ENCODE measurements around the gene SIRT3.
A peak's percentile ranks its signal among the peaks of the same experiment; 100 is the strongest.

The SIRT3 gene

DNA sequence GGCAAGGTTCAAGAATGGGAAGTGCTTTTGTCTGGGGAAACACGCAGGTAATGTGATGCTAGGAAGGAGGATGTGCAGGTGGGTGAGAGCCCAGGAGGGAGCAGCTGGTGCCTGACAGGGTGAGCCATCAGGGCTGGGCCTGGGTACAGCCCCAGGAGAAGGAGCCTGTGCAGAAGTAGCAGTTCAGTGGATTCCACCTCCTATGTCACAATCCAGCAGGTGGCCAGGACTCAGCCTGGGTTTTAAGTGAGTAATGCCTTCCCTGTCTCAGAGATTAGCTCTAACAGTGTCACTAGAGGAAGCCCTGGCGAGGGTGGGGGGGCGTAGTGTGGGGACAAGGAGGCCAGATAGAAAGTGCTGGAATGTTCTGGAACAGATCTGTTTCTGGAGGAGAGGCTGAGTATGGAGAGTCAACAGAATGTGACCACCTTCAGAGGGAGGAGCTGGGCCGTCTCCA, 20.5 kb downstream of the SIRT3 start:
- no peak for DNase-seq

DNA sequence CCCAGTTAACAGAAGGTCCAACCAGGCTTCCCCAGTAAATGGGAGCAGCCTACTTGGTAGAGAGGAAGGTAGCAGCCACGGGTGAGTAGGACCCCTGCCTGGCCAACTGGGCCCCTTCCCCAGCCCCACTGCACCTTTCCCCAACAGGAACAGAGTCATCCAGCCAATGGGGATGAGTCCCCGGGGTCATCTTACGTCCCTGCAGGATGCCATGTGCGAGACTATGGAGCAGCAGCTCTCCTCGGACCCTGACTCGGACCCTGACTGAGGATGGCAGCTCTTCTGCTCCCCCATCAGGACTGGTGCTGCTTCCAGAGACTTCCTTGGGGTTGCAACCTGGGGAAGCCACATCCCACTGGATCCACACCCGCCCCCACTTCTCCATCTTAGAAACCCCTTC, 22.1 kb downstream of the SIRT3 start:
- no peak for DNase-seq

DNA sequence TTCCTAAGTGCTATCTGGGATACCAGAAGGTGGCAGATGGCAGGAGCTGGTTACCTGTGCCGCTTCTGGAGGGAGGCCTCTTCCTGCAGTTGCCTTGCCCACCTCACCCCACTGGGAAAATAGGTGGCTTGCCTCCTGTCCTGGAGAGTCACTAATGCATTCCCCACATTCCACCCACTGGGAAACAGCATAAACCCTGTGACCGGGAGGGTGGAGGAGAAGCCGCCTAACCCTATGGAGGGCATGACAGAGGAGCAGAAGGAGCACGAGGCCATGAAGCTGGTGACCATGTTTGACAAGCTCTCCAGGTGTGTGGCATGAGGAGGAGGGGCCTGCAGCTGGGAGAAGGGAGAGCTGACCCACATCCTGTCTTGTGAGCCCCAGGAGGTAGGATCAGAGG, 23.0 kb downstream of the SIRT3 start:
- no peak for DNase-seq

DNA sequence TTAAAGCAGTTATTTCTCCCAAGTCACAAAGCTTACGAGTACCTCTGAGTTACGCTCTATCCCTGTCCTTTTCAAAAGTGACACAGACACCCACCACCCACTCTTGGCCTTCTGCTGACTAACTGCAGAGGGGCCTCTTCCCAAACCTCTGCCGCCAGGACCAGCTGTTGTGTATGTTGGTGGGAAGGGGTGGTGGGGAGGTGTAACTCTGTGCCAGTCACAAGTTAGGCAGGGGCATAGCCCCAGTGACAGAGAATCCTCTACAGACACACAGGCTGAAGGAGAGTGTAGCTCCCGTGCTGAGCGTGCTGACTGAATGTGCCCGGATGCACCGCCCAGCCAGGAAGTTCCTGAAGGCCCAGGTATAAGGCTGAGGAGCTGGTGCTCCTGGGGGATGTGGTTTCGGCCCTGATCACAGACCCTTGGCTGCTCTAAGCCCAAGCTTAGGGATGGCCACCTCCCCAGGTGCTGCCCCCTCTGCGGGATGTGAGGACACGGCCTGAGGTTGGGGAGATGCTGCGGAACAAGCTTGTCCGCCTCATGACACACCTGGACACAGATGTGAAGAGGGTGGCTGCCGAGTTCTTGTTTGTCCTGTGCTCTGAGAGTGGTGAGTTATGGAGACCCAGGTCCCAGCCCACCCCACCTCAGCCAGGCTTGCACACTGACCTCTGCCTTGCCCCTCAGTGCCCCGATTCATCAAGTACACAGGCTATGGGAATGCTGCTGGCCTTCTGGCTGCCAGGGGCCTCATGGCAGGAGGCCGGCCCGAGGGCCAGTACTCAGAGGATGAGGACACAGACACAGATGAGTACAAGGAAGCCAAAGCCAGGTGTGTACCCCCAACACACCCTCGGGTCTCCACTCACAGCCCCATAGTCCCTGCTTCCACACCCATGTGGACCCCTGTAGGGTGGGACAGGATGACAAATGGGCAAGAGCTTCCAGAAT, 23.7 kb downstream of the SIRT3 start:
- no peak for DNase-seq

DNA sequence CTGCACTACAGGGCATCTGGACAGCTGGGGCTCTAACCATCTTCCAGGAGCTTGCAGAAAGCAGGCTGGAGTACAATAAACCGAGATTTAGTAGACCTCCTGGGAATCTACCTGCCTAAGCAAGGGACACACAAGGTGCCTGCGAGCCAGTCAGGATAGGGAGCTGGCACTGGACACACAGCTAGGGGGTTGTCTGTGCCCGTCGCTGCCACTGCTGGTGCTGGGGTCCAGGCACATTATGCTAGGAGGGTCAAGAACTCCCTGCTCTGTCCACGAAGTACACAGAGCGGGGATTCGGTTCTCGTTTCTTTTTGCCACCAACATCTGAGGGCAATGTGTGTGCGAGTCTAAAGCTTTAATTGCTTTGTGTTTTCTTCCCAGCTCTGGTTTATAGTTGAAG, 24.4 kb downstream of the SIRT3 start:
- DNase-seq, result no peak

DNA sequence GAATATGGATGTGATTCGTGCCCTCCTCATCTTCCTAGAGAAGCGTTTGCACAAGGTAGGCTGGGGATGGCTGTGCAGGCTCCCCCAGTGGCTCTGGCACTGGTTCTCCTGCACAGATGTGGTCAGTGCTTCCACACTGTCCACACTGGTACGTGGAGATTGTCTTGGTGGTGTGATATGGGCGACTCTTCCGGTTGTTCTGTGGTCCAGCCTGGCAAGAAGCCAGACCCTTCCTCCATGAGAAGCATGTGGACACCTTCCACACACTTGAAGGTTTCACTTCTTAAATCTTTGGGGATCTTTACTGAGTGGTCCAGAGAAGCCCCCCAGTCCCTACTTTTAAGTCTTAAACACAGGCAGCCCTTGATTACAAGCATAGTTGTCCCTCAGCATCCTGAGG, 24.8 kb downstream of the SIRT3 start:
- DNase-seq, result no peak

DNA sequence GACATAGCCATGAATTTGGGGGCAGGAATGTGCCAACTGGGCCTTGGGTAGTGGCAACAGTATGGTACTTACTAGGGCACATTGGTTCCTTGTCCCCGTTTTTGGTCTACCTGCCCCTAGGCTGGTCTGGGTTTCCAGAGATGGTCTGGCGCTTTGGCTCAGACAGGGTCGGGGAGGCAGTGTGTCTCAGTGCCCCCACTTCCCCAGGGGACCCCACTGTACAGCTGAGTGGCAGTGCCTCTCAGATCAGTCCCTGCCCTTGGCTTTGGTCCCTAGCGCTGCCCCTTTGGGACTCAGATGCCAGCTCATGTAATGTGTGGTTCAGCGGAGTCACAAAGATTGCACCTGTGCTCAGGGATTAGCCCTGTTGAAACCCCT, 25.4 kb downstream of the SIRT3 start:
- no peak for DNase-seq

DNA sequence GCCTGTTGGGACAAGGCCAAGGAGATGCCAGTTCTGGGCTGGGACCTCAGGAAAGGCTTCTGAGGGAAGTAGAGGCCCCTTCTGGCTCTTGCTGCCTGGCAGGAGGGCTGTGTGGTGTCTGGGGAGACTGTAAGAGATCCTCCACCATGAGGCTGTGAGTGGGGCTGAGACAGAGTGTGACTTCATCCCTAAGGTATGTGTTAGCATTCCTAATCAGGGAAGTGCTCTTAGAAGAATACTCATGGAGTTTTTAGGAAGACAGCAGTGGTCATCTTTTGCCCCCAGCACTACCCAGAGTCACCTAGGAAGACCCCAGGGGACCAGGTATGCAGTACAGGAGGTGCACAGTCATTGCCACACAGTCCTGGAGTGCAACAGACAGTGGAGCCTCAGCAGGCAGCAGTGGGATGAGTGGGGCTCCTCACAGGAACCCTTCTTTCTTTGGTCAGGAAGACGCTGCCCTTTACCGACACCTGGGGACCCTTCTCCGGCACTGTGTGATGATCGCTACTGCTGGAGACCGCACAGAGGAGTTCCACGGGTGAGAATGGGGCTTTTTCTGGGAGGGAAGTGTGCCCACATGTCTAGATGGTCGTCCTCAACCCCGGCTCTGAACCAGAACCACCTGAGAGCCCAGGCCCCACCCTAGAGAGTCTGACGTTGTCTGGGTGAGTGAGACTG, 25.9 kb downstream of the SIRT3 start:
- no peak for DNase-seq

DNA sequence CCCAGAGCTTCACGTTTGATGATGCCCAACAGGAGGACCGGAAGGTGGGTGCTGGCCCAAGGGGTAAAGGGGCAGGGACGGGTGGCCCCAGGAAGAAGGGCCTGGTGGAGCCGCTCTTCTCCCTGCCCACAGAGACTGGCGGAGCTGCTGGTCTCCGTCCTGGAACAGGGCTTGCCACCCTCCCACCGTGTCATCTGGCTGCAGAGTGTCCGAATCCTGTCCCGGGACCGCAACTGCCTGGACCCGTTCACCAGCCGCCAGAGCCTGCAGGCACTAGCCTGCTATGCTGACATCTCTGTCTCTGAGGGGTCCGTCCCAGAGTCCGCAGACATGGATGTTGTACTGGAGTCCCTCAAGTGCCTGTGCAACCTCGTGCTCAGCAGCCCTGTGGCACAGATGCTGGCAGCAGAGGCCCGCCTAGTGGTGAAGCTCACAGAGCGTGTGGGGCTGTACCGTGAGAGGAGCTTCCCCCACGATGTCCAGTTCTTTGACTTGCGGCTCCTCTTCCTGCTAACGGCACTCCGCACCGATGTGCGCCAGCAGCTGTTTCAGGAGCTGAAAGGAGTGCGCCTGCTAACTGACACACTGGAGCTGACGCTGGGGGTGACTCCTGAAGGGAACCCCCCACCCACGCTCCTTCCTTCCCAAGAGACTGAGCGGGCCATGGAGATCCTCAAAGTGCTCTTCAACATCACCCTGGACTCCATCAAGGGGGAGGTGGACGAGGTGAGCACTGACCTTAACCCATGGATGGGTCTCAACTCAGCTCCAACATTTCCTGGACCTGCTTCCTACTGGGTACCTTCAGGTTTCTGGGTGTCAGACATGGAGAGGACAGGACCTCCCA, 26.6 kb downstream of the SIRT3 start:
- DNase-seq, result peak in 1 of 2 donors; percentile 19

DNA sequence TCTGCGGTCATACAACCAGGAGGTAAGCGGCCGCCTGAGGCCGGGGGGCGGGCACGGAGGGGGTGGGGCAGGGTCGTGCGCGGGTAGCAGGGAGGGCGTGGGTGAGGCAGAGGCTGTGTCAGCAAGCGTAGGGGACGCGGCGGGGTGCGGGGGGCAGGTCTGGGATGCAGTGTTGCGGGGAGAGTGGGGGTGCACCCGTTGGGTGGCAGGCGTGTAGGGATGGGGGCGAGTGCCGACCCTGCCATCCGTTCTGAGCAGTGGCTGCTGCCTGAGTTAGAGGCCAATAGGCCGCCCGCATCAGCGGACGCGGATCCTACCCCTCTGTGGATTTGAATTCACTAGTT, 27.3 kb downstream of the SIRT3 start:
- DNase-seq, result no peak

DNA sequence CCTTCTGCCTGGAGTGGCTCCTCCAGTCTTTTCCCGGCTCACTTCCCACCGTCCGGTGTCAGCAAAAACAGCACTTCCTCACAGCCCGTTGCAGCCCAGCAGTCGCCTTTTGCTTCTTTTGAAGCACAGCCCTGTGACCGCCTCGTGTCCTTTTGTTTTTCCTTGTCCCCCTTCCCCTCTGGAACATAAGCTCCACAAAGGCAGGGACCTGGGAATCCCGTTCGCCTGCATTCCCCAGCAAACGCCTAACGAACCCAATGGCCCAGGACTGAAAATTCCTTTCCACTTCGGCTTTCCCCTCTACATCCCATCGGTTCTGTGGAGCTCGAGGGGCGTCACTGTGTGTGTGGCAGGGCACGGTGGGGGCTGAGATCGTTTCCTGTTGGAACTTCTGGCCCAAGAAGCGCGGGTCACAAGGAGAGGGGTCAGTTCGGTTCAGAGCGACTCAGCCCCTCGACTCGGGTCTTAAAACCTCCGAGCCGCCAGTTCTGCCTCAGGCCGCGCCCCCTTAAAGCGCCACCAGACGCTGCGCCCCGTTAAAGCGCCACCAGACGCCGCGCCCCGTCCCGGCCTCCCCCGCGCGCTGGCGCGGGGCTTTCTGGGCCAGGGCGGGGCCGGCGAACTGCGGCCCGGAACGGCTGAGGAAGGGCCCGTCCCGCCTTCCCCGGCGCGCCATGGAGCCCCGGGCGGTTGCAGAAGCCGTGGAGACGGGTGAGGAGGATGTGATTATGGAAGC, 27.8 kb downstream of the SIRT3 start:
- peak; percentile 88 to 89 for DNase-seq

DNA sequence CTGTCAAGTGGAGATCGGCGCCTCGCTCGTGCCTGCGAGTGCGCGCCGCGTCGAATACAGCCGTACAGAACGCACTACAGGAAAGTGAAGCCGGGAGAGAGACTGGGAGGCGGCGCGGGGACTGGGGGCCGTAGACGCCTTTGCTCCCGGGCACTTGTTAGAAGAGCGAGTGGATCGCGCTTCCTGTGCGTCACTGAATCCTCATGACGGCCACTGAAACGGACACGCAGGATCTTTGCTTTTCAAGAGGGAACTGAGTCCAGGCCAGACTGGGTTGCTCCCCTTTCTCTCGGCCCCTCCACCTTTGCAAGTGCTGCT, 28.3 kb downstream of the SIRT3 start:
- peak; percentile 49 to 69 for DNase-seq

DNA sequence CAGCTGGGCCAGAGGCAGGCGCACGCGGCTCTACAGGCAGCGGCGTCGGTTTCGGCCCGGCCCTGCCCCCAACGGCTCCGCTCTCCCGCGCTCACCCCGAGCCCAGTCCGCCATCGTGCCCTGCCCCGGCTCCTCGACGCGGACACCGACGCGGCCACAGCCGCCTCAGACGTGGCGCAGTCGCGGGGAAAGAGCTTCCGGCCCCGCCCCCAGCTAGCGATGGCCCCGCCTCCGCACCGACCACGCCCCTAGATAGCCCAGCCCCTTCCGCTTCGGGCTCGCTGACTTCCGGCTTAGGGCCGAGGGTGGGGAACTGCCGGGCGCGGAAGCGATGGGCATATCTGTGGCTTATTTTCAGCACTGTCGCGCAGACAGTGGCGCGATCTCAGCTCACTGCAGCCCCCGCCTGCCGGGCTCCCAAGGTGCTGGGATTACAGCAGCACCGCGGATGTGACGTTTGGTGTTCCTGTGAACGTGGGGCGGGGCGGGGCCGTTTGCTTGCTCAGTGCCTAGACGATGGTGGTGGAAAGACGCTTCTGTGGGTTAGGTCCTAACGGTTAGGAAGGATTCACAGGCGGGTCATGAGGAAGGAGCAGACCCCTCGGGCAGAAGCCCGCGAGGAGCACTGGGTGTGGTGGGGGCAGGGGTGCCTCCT, 28.8 kb downstream of the SIRT3 start, which contains the start of the genes BET1L and RIC8A:
Gene BET1L, minus strand, starts transcription at position 192 of the 655 bp plus-strand sequence. Its CDS starts 78 bp downstream, at position 114.
Gene RIC8A, plus strand, starts transcription at position 501 of the 655 bp plus-strand sequence. CDS start 1,147 bp downstream, outside the sequence.
- peak; percentile 99 for DNase-seq

DNA sequence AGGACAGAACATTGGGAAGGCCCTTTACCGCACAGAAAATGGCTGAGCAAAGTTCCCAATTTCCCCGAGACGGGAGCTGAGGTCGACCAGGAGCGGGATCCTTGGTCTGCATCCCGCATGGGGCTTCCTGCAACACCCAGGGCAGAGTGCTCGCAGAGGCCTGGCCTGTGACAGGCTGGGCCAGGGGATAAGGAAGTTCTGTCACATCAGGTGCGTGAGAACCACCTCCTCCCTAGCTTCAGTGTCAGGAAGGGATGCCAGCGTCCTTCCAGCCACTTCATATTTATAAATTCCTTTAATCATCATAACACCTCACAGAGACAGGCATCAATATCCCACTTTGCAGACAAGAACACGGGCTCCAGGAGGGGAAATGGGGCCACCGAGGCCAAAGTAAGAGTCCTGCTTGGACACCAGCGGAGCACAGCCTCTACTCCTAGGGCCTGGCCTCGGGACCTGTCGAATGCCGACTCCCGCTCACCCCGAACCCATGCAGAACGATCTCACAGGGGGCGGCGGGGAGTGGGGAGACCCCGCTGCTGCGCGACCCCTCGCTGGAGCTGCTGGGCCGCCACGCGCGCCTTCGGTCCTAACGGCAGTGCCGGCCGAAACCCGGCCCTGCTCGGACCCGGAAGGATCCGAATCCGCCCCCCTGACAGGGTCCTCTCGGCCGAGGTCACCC, 29.5 kb downstream of the SIRT3 start:
- peak; percentile 11 to 54 for DNase-seq

DNA sequence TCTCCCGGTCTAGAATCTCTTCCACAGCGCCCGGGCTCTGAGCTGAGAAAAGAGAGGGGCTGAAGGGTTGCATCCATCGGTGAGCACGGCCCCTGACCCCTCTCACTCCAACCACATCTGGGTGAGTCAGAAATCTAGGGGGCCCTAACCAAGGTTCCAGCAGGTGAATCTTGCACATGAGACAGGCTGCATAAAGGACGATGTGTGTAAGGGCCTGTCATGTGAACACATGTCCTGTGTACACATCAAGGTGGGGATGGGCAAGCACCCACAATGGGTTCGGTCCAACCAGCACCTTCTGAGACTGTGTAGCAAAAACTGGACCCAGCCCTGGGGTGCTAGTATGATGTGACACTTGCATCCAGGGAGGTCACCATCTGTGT, 30.1 kb downstream of the SIRT3 start:
- DNase-seq, result no peak

DNA sequence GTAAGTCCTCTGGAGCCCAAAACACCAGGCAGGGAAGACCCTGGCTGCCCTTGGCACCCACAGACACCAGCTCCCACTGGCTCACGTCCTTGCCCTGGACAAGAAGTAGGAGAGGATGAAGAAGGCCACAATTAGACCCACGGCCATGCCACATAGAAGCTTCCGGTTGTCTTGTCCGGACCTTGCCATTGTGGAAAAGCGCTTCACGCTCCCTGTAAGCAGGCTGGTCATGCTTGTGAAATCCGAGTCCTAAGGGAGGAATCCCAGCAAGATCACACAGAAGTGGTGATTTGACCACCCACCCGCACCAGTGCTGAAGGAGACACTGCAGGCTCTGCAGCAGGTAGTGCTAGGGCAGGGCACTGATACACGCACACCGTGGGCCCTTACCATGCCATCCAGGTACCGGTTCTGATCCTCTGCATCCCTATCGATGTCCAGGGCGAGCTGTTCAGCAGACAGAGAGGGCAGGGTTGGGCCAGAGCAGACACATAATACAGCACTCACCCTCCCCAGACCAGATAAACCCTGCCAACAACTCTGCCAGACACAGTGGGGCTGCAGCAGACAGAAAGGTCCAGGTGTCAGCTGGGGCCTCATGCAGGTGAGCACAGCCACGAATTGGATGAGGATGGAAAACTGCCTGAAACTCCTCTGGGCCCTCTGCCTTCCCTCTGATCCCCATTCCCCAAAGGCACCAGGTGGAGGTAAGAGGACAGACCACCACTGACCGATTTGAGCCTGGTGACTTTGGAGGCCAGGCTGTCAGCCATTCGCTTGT, 30.7 kb downstream of the SIRT3 start:
- no peak for DNase-seq

DNA sequence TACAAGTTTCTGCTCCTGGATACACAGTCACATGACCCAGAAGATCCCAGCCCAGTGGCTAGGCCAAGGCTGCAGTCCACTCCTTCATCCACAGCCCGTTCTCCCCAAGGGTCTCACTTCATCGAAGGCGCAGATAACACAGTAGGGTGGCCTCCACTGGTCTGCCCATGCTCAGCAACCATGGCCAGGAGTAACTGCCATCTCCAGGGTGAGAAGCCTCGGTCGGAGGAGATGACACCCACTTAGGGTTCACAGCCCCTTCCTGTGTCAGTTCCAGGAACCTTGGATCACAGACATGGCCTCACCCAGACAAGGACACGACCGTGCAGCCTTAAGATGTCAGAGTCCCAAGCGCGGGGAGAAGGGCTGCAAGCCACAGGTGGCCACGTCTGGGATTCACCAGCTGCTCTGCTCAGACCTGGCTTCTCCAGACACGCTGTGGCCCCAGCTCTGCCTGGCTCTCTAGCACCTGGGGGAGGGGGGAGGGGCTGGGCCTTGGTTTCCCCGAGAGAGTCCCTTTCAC, 31.5 kb downstream of the SIRT3 start:
- DNase-seq, result no peak

DNA sequence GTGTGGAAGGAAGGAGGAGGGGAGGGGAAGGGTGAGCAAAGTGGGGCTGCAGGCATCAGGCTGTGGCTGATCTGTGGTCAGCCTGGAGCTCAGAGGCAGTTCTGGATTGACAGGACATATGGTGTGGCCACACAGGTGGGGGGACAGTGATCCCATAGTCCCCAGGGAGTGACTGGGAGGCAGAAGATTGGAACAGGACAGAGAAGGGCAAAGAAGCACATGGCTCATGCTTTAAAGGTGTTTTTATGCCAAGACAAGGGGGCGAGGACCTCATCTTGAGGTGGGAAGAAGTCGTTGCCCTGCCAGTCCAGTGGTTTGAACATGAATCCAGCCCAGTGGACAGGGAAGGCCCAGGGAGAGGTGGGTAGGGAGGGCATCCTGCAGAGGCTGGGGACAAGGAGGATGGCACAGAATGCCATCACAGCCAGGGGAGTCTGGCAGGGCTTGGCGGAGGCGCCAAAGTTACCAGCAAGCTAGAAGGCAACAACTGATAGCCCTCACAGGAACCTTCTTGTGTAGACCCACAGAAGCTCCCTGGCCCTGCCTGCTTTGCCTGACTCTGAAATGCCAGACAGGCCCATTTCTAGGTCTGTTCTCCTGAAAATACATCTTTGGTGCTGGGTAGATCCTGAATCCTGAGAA, 32.1 kb downstream of the SIRT3 start:
- DNase-seq, result no peak
